Left cardiac atrium (tissue), 4 donors: ENCODE results near the gene CIROP. TPM values are rescaled to one million over a fixed set of nuclear protein-coding genes. Genes with fewer than 3 reads are reported as not detected.

Experiments
- ATAC-seq, 2 donors: fragments of 200-7000 bp; cut with Tn5 transposase; one replicate each; pipeline ENCODE4 v1.9.1; 2020; ENCODE audit warnings: mild to moderate bottlenecking in 2 of 2, moderate library complexity in 2 of 2
- DNase-seq: peaks from one replicate; pipeline ENCODE4 v3.0.0-alpha.2; 2020
- intact Hi-C, 2 donors: fragments of 100-400 bp; cut with DNase I; formaldehyde crosslinking; loops; one replicate each; pipeline versions ENCODE4 v1.14.1 to v1.15.1; 2022 to 2023
- total RNA-seq, 2 donors: library from RNA; stranded (reverse); fragmentation: NEBNext Ultra II Directional; extraction: Animal tissue kit (Norgen Biotek cat#: 25700); gene quantifications; one replicate each; pipeline ENCODE4 v1.2.1, GENCODE V29; 2021
- donor health status: DM: no; HTN: yes; CAD: no.
- donor health status: DM: no; HTN: yes; CAD: no; lungs with severe emphysema.
- donor health status: DM: yes; HTN: yes; CAD: no.
- donor health status: Dilated cardiomyopathy.

CIROP gene
- total RNA-seq, 2 donors from 2014 or later: not detected

DNA sequence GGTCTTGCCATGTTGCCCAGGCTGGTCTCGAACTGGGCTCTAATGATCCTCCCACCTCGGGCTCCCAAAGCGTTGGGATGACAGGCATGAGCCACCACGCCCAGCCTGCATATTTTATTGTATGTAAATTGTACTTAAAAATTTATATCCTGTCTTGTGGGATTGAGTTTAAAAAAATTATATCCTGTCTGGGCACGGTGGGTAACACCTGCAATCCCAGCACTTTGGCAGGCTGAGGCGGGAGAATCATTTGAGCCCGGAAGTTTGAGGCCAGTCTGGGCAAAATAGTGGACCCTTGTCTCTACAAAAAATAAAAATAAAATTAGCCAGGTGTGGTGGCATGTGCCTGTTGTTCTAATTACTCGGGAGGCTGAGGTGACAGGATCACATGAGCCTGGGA lies 28.2 kb upstream of the CIROP start:
- peak; percentile 6 for DNase-seq
- intact Hi-C loops: no loop called here
- no peak for ATAC-seq

DNA sequence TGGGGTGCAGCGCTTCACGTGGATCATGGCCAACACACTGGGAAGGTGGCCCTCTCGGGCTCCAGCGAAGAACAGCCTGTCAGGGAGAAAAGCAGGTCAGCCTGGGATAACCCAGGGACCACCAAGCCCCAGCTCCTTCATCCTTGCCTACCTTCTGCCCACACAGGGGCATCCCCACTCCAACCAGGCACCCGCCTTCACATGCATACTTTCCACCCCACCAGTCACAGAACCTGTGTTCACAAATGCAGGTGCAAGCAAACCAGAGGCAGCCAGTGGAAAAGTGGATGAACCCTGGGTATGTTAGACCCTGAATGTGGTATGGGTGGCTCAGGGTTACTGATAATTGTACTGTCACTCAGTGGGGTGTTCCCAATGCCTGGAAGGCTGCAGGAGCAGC lies 26.7 kb upstream of the CIROP start:
- intact Hi-C loops: no loop called here
- DNase-seq (no peak), ATAC-seq (no peak)

DNA sequence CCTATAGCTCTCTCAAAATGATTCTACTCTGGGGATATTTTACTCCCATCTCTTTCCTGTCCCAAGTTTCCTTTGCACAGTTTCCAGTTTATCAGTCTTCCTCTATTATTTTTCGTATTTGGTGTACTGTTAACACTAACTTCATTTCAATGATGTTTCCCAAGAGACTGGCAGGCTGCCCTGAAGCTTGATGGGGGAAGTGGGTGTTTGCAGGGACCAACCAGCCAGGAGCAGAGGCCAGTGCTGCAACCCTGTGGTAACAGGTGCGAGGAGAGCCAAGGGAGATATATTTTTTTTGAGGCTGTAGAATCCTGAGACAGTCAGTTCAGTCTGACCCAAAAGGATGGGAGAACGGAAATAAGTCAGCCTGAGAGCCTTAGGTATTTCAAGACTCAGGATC lies 26.1 kb upstream of the CIROP start:
- intact Hi-C loops: no loop called here
- ATAC-seq: peak; percentile 49 to 63
- peak; percentile 64 for DNase-seq

DNA sequence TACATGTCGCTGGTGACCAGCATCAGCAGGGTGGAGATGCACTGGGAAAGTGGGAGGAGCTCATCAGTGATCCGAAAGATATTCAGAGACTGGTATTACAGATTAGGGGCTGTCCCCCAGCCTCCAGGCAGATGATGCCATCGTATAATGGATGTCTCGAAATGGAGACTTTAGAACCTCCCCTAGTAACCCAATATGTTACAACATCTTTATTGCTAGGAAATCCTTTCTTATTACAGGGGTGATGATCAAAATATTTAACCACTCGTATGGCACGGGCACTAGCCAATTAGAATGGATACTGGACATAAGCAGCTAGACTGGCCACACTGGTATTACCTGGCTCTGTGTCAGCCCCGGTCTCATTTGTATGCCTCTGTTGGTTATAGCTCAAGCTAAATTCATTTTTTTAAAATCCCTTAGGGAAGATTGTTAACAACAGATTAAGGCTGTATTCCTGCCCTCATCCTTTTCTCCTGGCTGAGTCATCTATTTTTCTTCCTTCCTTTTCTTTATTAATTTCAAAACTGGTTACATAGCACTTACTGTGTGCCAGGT lies 25.0 kb upstream of the CIROP start:
- ATAC-seq (no peak), DNase-seq (no peak)
- intact Hi-C loops: no loop called here

DNA sequence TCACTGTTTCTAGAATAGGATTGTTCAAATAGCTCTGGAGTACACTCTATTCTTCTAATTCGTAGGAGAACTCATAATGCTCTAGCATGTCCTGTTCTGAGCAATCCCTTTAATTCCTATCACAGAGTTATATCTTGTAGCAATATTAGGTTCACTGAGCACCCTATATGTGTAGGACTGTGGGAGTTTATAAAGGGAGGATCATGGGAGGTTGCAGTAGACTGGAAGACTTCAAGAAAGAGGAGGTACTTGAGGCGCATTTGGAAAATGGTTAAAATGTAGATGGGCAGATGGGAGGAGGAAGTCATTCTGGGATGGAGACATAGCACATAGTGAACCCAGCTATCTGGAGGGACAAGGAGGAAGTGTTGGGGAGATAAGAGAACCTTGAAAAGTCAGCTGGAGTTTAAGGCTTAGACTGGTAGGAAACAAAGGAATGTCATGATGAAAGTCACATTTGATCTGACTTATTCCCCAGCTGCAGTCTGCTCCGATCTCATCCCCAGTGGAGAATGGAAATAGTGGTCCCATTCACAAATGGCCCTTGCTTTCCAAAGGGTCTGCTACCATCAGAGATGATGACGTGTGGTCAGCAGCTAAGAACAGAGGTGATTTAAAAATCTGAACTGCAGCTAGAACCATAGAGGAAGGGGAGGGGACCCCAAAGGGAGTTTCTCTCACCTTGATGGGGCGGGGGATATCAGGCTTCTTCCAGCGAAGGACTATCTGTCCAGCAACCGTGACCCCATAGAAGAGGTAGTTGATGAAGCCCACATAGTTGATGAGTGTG lies 24.4 kb upstream of the CIROP start:
- intact Hi-C loops: no loop called here
- no peak for ATAC-seq
- no peak for DNase-seq

DNA sequence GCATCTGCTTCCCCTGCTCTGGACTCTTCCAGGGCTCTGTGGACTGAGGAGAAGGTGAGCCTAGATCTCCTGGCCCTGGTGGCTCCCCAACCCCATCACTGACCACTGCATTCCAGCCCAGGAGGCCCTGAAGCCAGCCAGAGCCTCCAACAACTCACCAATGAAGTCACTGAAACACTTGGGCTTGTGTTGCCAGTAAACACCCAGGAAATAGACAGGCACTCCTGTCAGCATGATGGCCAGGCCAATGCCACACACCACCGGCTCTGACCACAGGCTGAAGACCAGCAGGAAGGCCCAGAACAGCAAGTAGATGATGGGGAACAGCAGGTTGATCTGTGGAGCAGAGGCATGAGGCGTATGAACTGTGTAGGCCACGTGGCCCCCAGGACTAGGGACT lies 23.1 kb upstream of the CIROP start:
- ATAC-seq: no peak
- intact Hi-C loops: no loop called here
- DNase-seq: no peak

DNA sequence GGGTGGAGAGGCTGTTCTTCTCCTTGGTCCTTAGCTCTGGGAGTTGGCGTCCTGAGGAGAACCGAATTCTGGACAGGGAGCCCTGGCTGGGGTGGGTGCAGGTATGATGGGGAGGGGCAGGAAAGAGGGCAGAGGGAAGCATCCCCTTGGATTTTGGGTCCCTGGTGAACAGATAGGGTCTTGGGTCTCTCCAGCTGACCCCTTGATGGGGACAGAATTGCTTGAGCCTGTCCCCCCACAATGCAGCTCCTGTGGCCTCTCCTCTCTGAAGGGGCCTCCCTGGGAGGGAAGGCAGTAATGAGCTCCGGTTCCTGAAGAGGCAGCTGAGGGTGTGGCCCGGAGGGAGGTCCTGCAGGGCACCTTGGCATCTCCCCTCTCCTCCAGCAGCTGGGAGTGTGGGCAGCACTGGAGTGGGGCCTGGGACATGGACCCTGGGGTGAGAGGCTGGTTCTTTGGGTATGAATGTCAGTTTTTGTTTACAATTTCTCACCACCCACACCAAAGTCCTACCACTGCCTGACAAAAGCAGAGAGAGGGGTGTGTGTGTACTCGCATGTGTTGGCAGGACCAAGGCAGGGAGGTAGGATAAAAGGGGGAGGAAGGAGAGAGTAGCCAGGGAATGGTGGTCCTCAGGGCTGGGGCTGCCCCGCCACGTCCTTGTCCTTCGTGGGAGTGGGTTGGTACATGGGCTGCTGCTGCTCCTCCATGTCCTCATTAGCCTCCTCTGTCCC lies 21.9 kb upstream of the CIROP start:
- DNase-seq: no peak
- intact Hi-C loops: no loop called here
- ATAC-seq: no peak

DNA sequence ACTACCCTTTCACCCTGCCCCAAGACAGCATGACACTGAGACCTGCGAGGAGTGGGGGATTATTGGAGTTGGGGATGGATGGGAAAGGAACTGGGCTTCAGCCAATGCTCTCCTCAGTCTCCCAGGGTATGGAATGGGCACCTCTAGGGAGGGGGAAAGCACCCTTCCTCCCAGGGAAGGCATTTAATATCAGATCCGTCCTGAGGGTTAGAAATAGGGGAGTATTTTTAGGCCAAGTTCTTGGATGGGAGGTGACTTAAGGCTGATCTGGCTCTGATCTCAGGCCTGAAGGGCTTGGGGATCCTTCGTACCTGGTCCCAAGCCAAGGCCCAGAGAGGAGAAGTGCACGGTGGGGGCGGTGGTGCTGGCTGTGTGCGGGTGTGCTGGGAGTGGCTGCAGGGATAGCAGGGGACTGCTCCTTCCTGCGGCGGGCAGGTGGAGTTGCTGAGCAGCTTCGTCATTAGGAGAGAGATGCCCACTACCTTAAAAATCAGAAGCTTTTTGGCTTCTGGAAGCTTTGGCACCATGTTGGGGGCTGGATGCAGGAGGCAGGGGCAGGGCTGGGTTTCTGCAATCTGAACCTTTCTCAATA lies 21.2 kb upstream of the CIROP start:
- ATAC-seq: no peak
- intact Hi-C loops: no loop called here
- DNase-seq: no peak

DNA sequence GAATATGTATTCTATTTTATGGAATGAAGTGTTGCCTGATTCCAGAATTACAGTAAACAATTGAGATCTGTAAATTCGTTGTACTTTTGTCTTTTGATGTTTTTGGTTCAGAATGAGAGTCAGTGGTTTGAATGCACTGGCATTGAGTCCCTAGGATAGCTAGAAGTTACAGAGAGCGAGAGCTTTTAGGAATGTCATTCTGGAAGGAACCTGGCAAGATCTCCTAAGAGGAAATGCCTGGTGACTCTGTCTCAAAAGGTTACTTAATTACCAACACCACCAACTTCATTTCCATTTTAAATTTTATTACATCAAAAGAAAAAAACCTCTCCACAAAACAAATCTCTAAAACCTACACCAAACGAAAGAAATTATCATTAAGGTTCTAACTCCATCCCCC lies 20.2 kb upstream of the CIROP start:
- intact Hi-C loops: no loop called here
- ATAC-seq: no peak
- no peak for DNase-seq

DNA sequence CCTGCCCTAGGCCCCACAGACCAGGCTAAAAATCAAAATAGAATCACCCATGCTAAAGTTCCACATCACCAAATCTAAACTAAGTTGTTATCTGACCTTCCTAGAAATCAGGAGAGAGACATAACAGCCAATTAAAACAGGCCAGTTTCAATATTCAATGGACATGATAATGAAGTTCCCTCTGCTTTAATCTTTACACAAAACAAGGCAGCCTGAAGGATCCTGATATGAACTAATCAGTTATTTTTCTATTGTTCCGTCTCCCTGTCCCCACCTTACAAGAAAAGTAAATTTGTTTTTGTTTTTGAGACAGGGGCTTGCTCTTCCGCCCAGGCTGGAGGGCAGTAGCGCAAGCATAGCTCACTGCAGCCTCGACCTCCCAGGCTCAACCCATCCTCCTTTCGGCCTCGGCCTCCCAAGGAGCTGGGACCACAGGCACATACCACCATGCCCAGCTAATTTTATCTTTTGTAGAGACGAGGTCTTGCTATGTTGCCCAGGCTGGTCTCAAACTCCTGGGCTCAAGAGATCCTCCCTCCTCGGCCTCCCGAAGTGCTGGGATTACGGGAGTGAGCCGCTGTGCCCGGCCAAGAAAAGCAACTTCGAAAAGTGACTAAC lies 19.7 kb upstream of the CIROP start:
- ATAC-seq: no peak
- intact Hi-C loops: loop anchor here in 1 of 2 donors (5.0 kb wide), 1 partner anchor 173 kb away; no protein-coding TSS in a partner anchor
- DNase-seq: no peak

DNA sequence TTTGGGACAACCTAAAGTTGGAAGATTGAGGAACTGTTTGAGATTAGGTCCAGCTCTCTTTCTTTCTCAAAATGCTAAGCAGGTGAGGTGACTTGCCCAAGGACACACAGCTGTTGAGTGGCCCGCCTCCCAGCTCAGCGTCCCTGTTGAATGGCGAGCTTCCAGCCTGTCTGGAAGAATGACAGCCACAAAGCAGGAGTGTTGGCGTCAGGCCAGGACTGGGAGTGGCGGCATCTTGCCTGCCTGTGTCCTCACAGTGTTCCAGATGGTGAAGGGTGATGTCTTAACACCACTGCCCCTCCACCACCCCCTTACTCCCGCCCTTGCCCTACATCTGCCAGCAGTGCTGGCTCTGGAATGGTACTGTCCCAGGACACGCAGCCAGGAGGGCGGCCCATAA lies 18.6 kb upstream of the CIROP start:
- DNase-seq (peak; percentile 82), ATAC-seq (peak; percentile 57 to 83)
- intact Hi-C loops: loop anchor here in 1 of 2 donors (5.0 kb wide), 1 partner anchor 174 kb away; no protein-coding TSS in a partner anchor

DNA sequence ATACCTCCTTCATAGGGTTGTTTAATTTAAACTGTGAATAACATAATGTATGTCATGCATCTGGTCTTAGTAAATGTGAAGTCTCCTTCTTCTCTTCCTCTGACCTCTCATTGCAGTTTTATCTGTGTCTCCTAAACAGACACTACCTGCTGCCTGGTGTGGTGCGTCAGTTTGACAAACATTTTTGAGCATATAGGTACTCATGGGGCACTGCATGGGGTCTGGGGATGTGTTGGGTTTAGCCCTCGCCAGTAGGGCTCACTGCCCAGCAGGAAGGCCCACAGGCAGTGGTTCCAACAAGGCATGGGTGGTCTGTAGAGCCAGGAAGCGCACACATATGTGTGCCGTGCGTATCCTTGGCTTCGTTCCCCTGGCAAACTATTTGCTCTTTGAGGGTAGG lies 17.3 kb upstream of the CIROP start:
- intact Hi-C loops: loop anchor here in 1 of 2 donors (5.0 kb wide), 1 partner anchor 175 kb away; no protein-coding TSS in a partner anchor
- ATAC-seq: no peak
- DNase-seq: no peak

DNA sequence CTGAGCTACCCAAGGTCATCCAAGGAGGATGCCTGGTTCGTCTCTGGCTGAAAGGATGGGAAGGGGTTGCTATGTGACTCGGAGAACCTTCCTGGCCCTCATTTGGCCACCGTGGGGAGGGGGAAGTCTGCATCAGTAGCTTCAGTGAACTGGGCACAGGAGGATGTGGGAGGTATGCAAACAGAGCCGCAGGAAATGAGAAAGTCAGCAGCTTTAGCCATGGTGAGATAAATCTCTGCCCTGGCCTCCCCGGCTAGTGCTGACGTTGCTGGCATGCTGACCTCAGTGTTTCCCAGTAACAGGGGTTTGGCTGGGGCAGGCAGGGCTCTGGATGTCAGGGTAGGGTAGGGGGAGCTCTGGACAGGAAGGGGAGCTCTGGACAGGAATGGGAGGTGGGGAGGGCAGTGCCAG lies 16.6 kb upstream of the CIROP start:
- peak; percentile 45 to 68 for ATAC-seq
- intact Hi-C loops: loop anchor here (2.0 to 5.0 kb wide), 2 partner anchors 65 to 176 kb away; no protein-coding TSS in a partner anchor
- DNase-seq: peak; percentile 75

DNA sequence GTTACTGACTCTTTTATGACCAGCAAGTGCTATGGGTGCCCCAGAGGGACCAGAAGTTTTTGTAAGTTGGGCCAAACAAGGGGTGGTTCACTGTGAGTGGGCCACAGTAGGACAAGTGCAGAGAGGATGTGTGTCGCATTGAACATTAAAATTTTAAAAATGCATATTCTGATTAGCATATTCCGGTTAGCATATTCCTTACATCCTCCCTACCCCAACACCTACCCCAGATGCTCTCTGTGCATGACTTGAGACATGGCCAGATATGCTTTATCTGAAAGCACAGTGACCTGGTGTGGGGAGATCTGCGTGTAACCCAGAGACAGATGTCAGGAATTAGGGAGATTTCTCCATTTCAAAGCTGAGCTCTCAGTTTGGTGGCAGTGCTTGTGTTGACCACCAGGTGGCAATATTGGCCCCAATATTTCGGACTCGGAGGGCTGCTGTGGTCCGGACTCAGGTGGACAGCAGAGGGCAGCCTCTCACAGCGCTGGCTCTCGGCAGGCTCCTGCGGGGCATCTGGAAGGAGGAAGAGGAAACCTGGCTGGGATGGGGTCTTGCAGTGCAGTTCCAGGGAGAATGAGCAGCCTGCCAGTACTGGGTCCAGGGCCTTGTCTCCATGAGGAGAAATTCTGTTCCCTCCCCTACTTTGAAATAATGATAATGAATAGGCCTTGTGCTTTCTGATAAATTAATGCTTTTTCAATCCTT lies 15.9 kb upstream of the CIROP start:
- intact Hi-C loops: loop anchor here (1.0 to 5.0 kb wide), 3 partner anchors 66 to 177 kb away; no protein-coding TSS in a partner anchor
- peak; percentile 84 to 86 for ATAC-seq
- peak; percentile 93 for DNase-seq

DNA sequence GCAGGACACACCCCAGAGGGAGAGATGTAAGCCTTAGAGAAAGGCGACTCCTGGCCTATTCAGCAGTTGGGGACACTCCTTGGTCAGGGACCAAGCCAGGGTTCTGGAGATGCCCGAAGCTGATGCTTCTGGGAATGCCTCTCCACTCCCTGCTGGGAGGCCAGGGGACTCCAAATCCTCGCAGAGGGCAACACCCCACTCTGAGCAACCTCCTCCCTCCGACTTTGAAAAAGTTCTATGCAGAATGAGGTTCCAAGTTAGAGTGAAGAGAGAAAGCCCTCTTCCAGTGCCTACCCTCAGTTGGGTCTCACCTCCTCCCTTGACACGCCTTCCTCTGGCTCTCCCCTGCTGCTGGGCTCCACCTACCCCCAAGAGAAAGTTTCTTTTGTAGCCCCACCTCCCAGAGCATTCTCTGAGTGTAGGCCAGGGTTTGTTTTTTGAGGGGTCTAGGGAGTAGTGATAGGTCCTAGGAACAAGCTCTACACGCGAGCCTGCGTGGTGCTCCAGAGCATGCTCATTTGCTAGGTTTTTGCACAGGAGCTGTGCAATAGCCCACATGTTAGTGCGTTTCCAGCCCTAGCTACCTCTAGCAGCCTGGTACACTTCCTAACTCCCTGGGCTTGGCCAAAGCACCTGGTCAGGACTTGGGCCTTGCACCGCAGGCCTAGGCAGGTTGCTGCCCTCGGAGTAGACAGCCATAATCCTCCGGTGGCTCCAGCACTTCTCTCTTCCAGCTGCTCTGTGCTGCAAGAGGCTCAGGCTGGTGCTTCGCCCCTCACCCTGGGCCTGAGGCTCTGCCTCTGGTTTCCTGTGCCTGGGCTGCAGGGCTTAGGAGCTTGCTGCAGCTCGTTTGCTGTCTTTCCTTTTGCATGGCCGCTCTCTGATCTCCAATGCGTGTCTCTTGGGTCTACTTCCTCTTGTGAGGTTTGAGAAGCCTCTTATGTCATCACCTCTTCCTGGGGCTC lies 14.9 kb upstream of the CIROP start:
- DNase-seq: no peak
- intact Hi-C loops: loop anchor here (1.0 to 5.0 kb wide), 3 partner anchors 67 to 178 kb away; no protein-coding TSS in a partner anchor
- ATAC-seq: no peak

DNA sequence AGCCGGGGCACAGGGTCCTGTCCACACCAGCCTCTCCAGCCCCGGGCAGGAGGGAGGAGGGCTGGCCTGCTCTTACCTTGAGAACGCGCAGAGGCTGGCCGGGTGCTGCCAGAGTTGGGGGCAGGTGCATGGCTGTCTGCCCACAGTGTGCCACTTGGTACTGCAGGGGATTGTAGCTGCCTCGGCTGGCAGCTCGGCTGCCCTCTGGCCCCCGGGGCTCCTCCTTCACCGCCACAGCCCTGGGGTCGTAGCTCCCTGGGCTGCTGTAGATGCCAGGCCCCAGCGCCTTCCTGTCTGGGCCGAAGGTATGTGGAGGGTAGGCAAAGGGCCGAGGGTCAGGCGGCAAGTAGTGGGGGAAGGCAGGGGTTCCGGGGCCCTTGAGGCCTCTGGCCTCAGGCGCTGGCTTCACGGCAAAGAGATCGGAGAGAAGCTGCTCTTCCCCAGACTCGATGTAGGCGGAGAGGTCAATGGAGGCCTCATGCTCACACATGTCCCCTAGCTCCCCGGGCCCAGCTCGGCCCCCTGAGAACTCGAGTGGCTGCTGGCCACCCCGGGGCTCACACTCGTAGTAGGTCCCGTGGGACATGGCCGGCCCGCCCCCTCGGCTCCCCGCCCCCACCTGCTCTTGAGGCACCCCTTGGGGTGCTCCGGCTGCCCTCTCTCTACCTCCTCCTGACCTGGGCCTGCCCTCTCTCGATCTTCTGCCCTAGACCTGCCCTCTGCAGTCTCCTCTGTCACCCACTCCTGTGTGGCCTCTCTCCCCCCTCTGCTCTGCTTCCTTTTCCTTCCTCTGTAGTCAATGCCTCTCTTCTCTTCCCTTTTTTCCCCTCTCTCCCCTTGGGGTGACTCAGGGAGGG lies 13.9 kb upstream of the CIROP start, which contains the start of gene CEBPE:
CEBPE (minus strand) TSS at position 750 of the 857 bp plus-strand sequence; CDS start at position 586, 164 bp downstream.
- intact Hi-C loops: no loop called here
- ATAC-seq (no peak), DNase-seq (no peak)
